NCI-H1694 (cell line): ENCODE data around the gene TRIM4.
"Not testable (repeated sequence)": the region's sequence is repeated elsewhere in the genome, so short reads cannot be mapped to it uniquely, and the experiment has no call there.

Source experiments
- DNase-seq: peaks from one replicate; lab custom pipeline; 2025; lab: John Stamatoyannopoulos, UW

Gene TRIM4

GRCh38 chr7:99918959-99919813, at the start of gene TRIM4:
TSS of gene TRIM4 (minus strand) at chr7:99919530. CDS start at chr7:99919401, 129 bp downstream.
- peak; percentile 47 for DNase-seq

DNA sequence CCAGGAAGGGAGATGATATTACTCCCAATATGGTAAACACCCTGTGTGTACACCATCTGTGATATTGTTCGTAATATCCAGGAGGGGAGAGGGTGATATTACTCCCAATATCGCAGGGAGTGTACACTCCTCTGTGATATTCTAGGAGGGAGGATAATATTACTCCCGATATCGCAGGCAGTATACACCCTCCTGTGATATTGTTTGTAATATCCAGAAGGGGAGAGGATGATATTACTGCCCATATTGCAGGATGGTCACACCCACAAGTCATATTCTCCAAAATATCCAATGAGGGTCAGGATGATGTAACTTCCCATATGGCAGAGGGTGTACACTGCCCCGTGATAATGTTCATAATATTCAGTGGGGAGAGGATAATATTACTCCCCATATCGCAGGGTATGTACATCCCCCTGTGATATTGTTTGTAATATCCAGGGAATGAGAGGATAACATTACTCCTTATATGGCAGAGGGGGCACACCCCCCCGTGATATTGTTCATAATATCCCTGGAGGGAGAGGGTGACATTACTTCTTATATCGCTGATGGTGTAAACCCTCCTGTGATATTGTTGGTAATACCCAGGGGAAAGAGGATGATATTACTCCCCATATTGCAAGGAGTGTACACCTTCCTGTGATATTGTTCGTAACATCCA, 39.4 kb upstream of the TRIM4 start:
- no peak for DNase-seq

- no peak for DNase-seq
These were observed 35.9 kb upstream of the TRIM4 start for GRCh38 chr7:99955247-99955646.

DNA sequence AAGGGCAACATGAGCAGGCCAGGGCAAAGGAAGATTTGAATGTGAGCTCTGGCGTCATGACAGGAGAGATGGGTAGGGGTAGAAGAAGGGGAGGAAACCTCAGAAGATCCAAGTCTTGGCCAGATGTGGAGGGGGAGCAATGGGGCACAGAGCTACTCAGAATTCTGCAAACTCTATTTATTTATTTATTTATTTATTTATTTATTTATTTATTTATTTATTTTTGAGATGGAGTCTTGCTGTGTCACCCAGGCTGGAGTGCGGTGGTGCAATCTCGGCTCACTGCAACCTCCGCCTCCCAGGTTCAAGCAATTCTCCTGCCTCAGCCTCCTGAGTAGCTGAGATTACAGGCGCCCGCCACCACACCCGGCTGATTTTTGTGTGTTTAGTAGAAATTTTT, 35.3 kb upstream of the TRIM4 start:
- DNase-seq = not testable (repeated sequence)

- DNase-seq = no peak
These were observed 34.3 kb upstream of the TRIM4 start for GRCh38 chr7:99953649-99954048.

DNA sequence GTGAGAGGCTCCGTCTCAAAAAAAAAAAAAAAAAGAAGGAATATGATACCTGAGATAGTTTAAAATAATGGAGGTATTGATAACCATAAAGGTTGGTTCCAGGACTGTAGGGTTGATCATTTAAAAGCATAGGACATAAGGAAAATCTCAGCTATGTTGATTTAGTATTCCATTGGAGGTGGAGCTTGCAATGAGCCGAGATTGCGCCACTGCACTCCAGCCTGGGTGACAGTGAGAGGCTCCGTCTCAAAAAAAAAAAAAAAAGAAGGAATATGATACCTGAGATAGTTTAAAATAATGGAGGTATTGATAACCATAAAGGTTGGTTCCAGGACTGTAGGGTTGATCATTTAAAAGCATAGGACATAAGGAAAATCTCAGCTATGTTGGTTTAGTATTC, 33.3 kb upstream of the TRIM4 start:
- not testable (repeated sequence) for DNase-seq

DNA sequence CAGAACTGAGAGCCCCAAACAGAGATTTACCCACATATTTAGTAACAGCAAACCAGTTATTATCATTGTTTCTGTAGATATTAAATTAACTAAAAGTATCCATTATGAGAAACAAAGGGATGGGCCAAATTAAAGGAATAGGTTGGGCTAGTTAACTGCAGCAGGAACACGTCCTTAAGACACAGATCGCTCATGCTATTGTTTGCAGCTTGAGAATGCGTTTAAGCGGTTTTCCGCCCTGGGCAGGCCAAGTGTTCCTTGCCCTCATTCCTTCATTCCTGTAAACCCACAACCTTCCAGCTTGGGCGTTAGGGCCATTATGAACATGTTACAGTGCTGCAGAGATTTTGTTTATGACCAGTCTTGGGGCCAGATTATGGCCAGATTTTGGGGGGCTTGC, 31.5 kb upstream of the TRIM4 start:
- not testable (repeated sequence) for DNase-seq

DNA sequence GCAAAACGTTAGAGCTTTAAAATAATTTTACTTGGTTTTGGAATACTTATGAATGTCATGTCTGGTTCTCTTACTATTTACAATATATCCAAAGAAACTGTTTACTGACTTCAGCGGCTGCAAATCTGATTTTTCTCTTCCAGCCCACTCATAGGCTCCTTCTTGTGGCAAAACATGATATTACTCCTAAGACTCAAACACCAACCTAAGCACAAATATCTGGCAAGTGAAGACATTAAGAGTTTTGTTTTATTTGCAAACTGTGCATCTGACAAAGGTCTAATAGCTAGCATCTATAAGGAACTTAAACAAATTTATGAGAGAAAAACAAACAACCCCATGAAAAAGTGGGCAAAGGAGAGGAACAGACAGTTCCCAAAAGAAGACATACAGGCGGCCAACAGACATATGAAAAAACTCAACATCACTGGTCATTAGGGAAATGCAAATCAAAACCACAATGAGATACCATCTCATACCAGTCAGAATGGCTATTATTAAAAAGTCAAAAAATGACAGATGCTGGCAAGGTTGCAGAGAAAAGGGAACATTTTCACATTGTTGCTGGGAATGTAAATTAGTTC, 30.4 kb upstream of the TRIM4 start:
- DNase-seq = no peak

- DNase-seq = no peak
These were observed 28.3 kb upstream of the TRIM4 start for GRCh38 chr7:99947608-99948007.

- no peak for DNase-seq
These were observed 25.3 kb upstream of the TRIM4 start for GRCh38 chr7:99944497-99945070.

- no peak for DNase-seq
These were observed 24.5 kb upstream of the TRIM4 start for GRCh38 chr7:99943641-99944496.

GRCh38 chr7:99938296-99938695, 19.0 kb upstream of the TRIM4 start:
- DNase-seq = no peak

DNA sequence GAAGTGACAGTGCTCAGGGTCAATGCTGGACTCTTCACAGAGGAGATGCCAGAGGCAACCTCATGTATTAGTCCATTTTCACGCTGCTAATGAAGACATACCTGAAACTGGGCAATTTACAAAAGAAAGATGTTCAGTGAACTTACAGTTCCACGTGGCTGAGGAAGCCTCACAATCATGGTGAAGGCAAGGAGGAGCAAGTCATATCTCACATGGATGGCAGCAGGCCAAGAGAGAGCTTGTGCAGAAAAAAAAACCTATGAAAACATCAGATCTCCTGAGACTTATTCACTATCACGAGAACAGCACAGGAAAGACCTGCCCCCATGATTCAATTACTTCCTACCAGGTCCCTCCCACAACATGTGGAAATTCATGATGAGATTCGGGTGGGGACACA, 15.7 kb upstream of the TRIM4 start:
- not testable (repeated sequence) for DNase-seq

DNA sequence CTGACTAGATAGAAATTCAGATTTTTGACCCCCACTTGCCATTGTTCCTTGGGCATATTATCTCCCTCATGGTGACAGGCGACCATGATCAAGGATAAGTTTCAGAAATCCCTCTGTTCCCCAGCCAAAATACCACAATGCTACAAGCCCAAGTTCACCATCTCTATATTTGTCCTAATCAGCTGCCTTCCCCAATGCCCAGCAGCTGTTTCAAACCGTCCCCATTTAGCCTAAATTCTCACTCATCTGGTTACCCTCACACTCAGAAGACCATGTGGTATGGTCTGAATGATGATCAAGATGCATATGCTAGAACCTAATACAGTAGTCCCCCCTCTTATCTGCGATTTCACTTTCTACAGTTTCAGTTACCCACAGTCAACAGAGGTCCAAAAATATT, 11.0 kb upstream of the TRIM4 start:
- DNase-seq = no peak

- no peak for DNase-seq
These were observed 10.4 kb upstream of the TRIM4 start for GRCh38 chr7:99929730-99930053.

DNA sequence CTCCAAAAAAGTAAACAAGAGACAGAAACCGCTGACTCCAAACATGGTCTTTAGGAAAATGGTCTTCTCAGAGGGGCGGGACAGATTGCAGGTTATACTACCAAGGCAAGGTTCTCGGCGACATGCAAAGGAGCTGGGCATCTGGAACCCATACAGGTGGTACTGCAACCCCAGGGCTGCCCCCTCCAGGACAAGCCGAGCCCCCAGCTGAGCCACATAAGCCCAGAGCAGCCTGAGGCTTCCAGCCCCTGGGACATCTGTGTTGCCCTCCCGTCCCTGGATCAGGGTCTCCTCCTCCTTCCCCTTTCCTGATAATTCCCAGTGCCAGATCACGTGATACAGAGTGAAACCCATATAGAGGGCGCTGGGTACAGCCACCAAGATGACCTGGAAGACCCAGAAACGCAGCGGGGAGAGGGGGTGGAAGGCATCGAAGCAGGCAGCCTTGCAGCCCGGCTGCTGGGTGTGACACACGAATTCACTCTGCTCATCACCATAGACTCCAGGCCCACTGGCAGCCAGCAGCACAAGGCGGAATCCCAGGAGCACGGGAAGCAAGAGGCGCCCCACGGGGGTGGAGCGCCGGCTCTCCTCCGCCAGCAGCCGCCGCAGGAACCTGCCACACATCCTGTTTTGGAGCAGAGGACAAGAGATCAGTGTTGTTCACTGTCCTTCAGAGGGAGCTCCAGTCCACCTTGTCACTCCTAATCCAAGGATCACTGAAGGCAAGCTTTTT, 9.8 kb upstream of the TRIM4 start, which contains the start of gene GJC3:
Gene GJC3, minus strand, starts transcription at position 627 of the 736 bp plus-strand sequence. Its CDS starts 0 bp downstream, at position 627.
- DNase-seq = peak; percentile 49

DNA sequence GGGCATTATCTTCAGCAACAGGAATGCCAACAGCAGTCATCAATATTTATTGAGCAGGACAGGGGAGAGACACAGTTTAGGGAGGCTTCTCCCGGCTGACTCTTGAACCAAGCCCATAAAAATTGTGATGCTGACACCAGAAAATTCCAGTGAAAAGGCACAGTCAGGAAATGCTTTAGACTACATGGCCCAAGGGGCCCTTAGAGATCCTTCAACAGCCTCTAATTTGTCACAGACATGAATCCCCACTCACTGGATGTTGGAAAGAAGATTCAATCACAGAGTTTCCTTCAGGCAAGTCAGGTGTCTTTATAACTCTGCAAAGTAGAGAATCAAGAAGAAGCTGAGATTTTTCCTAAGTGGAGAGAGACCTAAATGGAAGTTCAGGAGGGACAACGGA, 8.9 kb upstream of the TRIM4 start:
- DNase-seq = no peak

DNA sequence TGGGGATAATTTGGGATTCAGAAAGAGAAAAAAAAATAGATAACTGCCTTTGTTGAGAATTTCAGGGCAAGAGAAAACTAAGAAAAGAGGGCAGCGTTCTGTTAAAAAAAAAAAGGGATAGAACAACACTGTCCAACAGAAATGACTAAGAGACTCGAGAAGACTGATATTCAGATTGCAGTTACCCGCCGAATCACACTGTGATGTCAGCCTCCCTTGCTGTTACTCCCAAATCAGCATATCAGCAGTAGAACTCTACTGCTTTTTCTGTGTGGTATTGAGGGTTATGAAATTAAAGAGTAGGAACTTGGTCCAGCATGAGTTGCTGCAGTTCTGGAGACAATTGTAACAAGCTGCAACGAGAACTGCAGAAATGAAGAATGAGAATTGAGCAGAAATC, 8.2 kb upstream of the TRIM4 start:
- no peak for DNase-seq

DNA sequence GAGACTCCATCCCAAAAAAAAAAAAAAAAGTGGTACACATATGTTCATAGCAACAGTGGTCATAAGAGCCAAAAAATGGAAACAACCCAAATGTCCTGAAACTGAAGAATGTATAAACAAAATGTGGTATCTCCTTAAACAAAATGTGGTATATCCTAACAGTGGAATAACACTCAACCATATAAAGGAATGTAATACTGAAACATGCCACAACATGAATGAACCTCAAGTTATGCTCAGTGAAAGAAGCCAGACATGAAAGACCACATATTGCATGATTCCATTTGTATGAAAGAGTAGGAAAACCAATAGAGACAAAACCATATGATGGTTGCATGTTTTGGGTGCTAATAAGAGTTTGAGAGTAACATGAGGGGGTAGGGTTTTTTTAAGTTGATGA, 7.0 kb upstream of the TRIM4 start:
- DNase-seq = no peak

DNA sequence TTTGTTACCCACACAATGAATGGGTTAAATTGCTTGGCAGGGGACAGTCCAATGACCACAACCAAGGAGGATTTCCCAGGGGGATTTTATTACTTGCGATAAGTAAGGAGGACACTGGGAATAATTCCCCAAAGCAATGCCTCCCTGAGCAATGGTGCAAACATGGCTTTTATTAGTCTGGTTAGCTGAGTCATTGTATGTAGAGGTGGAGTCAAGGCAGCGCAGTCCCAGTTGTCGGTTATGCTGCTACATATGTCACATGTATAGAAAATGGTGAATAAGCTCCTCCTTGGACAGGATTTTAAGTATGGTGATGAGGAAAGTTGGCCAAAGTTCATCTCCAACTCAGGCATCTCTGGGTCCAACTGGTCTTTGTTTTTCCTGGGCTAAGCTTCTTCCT, 3.9 kb upstream of the TRIM4 start:
- DNase-seq = no peak

DNA sequence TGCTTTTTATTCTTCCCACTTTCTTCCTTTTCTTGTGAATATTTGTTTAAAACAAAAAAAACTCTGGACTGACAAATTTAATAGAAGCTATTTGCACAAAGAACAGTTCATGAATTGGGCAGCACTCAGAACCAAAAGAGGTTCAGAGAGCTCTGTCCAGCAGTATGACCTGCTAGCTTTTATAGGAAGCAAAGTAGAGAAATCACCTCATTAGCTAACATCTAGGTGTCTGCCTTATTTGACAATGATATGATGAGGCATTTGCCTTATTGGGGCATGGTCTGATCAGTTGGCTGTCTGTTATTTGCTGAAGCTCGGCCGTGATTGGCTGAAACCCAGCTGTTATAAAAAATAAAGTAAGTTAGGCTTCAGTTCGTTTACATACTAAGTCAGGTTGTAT, 819 bp upstream of the TRIM4 start:
- DNase-seq = no peak
